Measurements from ENCODE around the gene ICAM5.

ICAM5 gene

GRCh38 chr19:10290357-10290875 is 664 bp downstream of the ICAM5 start:
- no peak for DNase-seq (ENCODE audit: low spot score)
- Histone ChIP-seq H3K4me2 (ENCODE audit: insufficient read depth, low read length, poor library complexity, severe bottlenecking) (peak overlapping the region; percentile 68), H2AK5ac (ENCODE audit: low read depth, low read length) (peak overlapping the region; percentile 85), H2BK5ac (ENCODE audit: low read length) (peak overlapping the region; percentile 26), H4K91ac (ENCODE audit: low read depth, low read length, poor library complexity) (no peak overlapping the region), H3K27ac (replicated peaks; ENCODE audit: low read length) (no peak overlapping the region), H2BK15ac (ENCODE audit: low read length) (peak overlapping the region; percentile 69), H3K18ac (ENCODE audit: low read length) (peak overlapping the region; percentile 76), H2BK12ac (ENCODE audit: low read length) (peak overlapping the region; percentile 51), H3K4ac (ENCODE audit: low read length) (peak overlapping the region; percentile 86), H3K23ac (ENCODE audit: low read depth, low read length, poor library complexity) (peak overlapping the region; percentile 52), H3K27me3 (ENCODE audit: control insufficient read depth in 3 of 3, insufficient read depth in 3 of 3, low read depth in 1 of 3, low read length in 3 of 3) (peaks cover 60 to 94% (median 66%) of the 10 kb centered on the region in 3 experiments), H3K9me3 (replicated peaks in 1 of 2; ENCODE audit: control insufficient read depth in 2 of 2, insufficient read depth in 1 of 2, low read depth in 1 of 2, low read length in 2 of 2) (peaks cover 5 to 15% of the 10 kb centered on the region in 2 donors), H3K9ac (ENCODE audit: low read depth, low read length, poor library complexity) (peak overlapping the region; percentile 9), H4K8ac (ENCODE audit: low read depth, low read length) (no peak overlapping the region), H3K14ac (ENCODE audit: low read length) (no peak overlapping the region), H3K4me1 (ENCODE audit: control insufficient read depth in 2 of 2, insufficient read depth in 1 of 2, low read depth in 1 of 2, low read length in 2 of 2) (peaks cover 26 to 32% of the 10 kb centered on the region in 2 donors), H3K79me1 (ENCODE audit: low read depth, low read length) (no peaks in the 10 kb centered on the region), H2AFZ (ENCODE audit: low read length) (peak overlapping the region; percentile 98), H3K4me3 (ENCODE audit: low read length in 2 of 2) (peak overlapping the region; percentile 55 to 63), H2BK120ac (ENCODE audit: low read depth, low read length) (no peak overlapping the region), H3K36me3 (replicated peaks in 1 of 2; ENCODE audit: control insufficient read depth in 2 of 2, insufficient read depth in 2 of 2, low read length in 2 of 2) (peaks cover 0 to 8% of the 10 kb centered on the region in 2 donors)
- WGBS, 2 donors (ENCODE audit: extremely low coverage in 2 of 2, insufficient read length in 2 of 2, insufficient replicate concordance in 1 of 2) = no CpG with 5 or more reads among the region's 30 CpGs

DNA sequence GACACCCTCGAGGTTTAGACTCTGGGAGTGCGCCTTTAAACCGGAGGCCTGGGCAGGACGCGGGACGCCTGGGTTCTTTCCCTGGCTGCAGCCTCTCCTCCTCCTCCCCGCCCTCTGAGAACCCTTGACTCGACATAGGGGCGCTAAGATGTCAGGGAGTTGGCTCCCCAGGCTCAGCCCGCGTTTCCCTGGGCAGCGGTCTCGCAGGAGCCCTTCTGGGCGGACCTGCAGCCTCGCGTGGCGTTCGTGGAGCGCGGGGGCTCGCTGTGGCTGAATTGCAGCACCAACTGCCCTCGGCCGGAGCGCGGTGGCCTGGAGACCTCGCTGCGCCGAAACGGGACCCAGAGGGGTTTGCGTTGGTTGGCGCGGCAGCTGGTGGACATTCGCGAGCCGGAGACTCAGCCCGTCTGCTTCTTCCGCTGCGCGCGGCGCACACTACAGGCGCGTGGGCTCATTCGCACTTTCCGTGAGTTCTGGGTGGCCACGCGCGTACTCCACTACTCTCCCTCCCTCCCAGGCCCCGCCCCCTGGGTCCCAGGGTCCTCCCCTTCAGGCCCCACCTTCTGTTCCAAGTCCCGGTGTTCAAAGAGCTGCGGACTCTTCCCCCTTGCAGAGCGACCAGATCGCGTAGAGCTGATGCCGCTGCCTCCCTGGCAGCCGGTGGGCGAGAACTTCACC is 1.3 kb downstream of the ICAM5 start:
- Histone ChIP-seq H2AFZ (ENCODE audit: low read length) (peak overlapping the region; percentile 98), H2BK120ac (ENCODE audit: low read depth, low read length) (no peak overlapping the region), H2BK15ac (ENCODE audit: low read length) (peak overlapping the region; percentile 69), H3K4ac (ENCODE audit: low read length) (no peak overlapping the region), H3K23ac (ENCODE audit: low read depth, low read length, poor library complexity) (peak overlapping the region; percentile 52), H2AK5ac (ENCODE audit: low read depth, low read length) (peak overlapping the region; percentile 85), H3K14ac (ENCODE audit: low read length) (no peak overlapping the region), H3K9ac (ENCODE audit: low read depth, low read length, poor library complexity) (peak overlapping the region; percentile 61), H3K4me2 (ENCODE audit: insufficient read depth, low read length, poor library complexity, severe bottlenecking) (peak overlapping the region; percentile 87), H4K91ac (ENCODE audit: low read depth, low read length, poor library complexity) (no peak overlapping the region), H2BK5ac (ENCODE audit: low read length) (peak overlapping the region; percentile 26), H2BK12ac (ENCODE audit: low read length) (peak overlapping the region; percentile 14), H3K9me3 (replicated peaks in 1 of 2; ENCODE audit: control insufficient read depth in 2 of 2, insufficient read depth in 1 of 2, low read depth in 1 of 2, low read length in 2 of 2) (peaks cover 5 to 14% of the 10 kb centered on the region in 2 donors), H3K27ac (replicated peaks; ENCODE audit: low read length) (no peak overlapping the region), H3K27me3 (ENCODE audit: control insufficient read depth in 3 of 3, insufficient read depth in 3 of 3, low read depth in 1 of 3, low read length in 3 of 3) (peaks cover 66 to 98% (median 72%) of the 10 kb centered on the region in 3 experiments), H3K36me3 (replicated peaks in 1 of 2; ENCODE audit: control insufficient read depth in 2 of 2, insufficient read depth in 2 of 2, low read length in 2 of 2) (peaks cover 0 to 2% of the 10 kb centered on the region in 2 donors), H3K18ac (ENCODE audit: low read length) (peak overlapping the region; percentile 76), H4K8ac (ENCODE audit: low read depth, low read length) (no peak overlapping the region), H3K4me3 (ENCODE audit: low read length in 2 of 2) (peak overlapping the region; percentile 25 to 55), H3K79me1 (ENCODE audit: low read depth, low read length) (no peaks in the 10 kb centered on the region), H3K4me1 (ENCODE audit: control insufficient read depth in 2 of 2, insufficient read depth in 1 of 2, low read depth in 1 of 2, low read length in 2 of 2) (peaks cover 26 to 34% of the 10 kb centered on the region in 2 donors)
- no CpG with 5 or more reads among the region's 57 CpGs for WGBS, 2 donors (ENCODE audit: extremely low coverage in 2 of 2, insufficient read length in 2 of 2, insufficient replicate concordance in 1 of 2)
- DNase-seq (ENCODE audit: low spot score) = no peak

GRCh38 chr19:10291554-10292205 is 1.9 kb downstream of the ICAM5 start:
- Histone ChIP-seq H3K4me1 (ENCODE audit: control insufficient read depth in 2 of 2, insufficient read depth in 1 of 2, low read depth in 1 of 2, low read length in 2 of 2) (peaks cover 28 to 35% of the 10 kb centered on the region in 2 donors), H3K9me3 (replicated peaks in 1 of 2; ENCODE audit: control insufficient read depth in 2 of 2, insufficient read depth in 1 of 2, low read depth in 1 of 2, low read length in 2 of 2) (peaks cover 5 to 13% of the 10 kb centered on the region in 2 donors), H3K23ac (ENCODE audit: low read depth, low read length, poor library complexity) (peak overlapping the region; percentile 52), H3K14ac (ENCODE audit: low read length) (no peak overlapping the region), H3K27me3 (ENCODE audit: control insufficient read depth in 3 of 3, insufficient read depth in 3 of 3, low read depth in 1 of 3, low read length in 3 of 3) (peaks cover 72 to 100% (median 77%) of the 10 kb centered on the region in 3 experiments), H4K8ac (ENCODE audit: low read depth, low read length) (no peak overlapping the region), H3K4me3 (ENCODE audit: low read length in 2 of 2) (peak overlapping the region; percentile 55 to 76), H4K91ac (ENCODE audit: low read depth, low read length, poor library complexity) (no peak overlapping the region), H3K9ac (ENCODE audit: low read depth, low read length, poor library complexity) (peak overlapping the region; percentile 61), H2AFZ (ENCODE audit: low read length) (peak overlapping the region; percentile 98), H3K27ac (replicated peaks; ENCODE audit: low read length) (no peak overlapping the region), H3K36me3 (replicated peaks in 1 of 2; ENCODE audit: control insufficient read depth in 2 of 2, insufficient read depth in 2 of 2, low read length in 2 of 2) (no peaks in the 10 kb centered on the region), H2BK15ac (ENCODE audit: low read length) (peak overlapping the region; percentile 18), H3K4ac (ENCODE audit: low read length) (no peak overlapping the region), H3K4me2 (ENCODE audit: insufficient read depth, low read length, poor library complexity, severe bottlenecking) (peak overlapping the region; percentile 87), H2AK5ac (ENCODE audit: low read depth, low read length) (peak overlapping the region; percentile 39), H3K18ac (ENCODE audit: low read length) (peak overlapping the region; percentile 58), H3K79me1 (ENCODE audit: low read depth, low read length) (no peaks in the 10 kb centered on the region), H2BK120ac (ENCODE audit: low read depth, low read length) (no peak overlapping the region), H2BK5ac (ENCODE audit: low read length) (no peak overlapping the region), H2BK12ac (ENCODE audit: low read length) (peak overlapping the region; percentile 14)
- DNase-seq (ENCODE audit: low spot score) = no peak
- no CpG with 5 or more reads among the region's 49 CpGs for WGBS, 2 donors (ENCODE audit: extremely low coverage in 2 of 2, insufficient read length in 2 of 2, insufficient replicate concordance in 1 of 2)

Data from neuronal stem cell (in vitro differentiated cells).